Endodermal cell (in vitro differentiated cells): ENCODE data around the gene TIMM17A. TPM values are rescaled to one million over a fixed set of nuclear protein-coding genes. Genes with fewer than 3 reads are reported as not detected.

Experiments used
- DNase-seq: peaks from one replicate; pipeline ENCODE4 v3.0.0-alpha.2; 2017
- H3K27ac ChIP-seq: 2 replicates; pipeline ENCODE4 v1.5.1; 2013; ENCODE audit warnings: mild to moderate bottlenecking, low read depth, low read length, moderate library complexity
- H3K27me3 ChIP-seq: 2 replicates; pipeline ENCODE4 v1.6.1; 2013; ENCODE audit warnings: mild to moderate bottlenecking, low read length, moderate library complexity; ENCODE audit not compliant: insufficient read depth, control insufficient read depth, poor library complexity, severe bottlenecking
- H3K36me3 ChIP-seq: 2 replicates; pipeline ENCODE4 v1.7.0; 2013; ENCODE audit warnings: mild to moderate bottlenecking, low read length, moderate library complexity; ENCODE audit not compliant: control insufficient read depth, insufficient read depth
- H3K4me1 ChIP-seq: one replicate; pipeline ENCODE4 v1.7.0; 2013; ENCODE audit warnings: low read length; ENCODE audit not compliant: control insufficient read depth, insufficient read depth
- H3K4me3 ChIP-seq: 2 replicates; pipeline ENCODE4 v1.5.1; 2013; ENCODE audit warnings: mild to moderate bottlenecking, low read length, moderate library complexity
- H3K9ac ChIP-seq: 2 replicates; pipeline ENCODE4 v1.6.1; 2013; ENCODE audit warnings: mild to moderate bottlenecking, low read length, moderate library complexity; ENCODE audit not compliant: poor library complexity, severe bottlenecking; ENCODE audit errors: extremely low read depth
- H3K9me3 ChIP-seq: 2 replicates; pipeline ENCODE4 v1.6.1; 2013; ENCODE audit warnings: mild to moderate bottlenecking, low read length, moderate library complexity; ENCODE audit not compliant: control insufficient read depth
- H3K27ac Mint-ChIP-seq: 2 replicates; pipeline ENCODE4 v1.8.0; 2020; ENCODE audit warnings: mixed read lengths
- H3K27me3 Mint-ChIP-seq: 2 replicates; pipeline ENCODE4 v1.8.0; 2021; ENCODE audit warnings: mild to moderate bottlenecking, mixed read lengths; ENCODE audit not compliant: insufficient read depth
- H3K36me3 Mint-ChIP-seq: 2 replicates; pipeline ENCODE4 v1.8.0; 2020; ENCODE audit warnings: low read depth, mixed read lengths
- H3K4me1 Mint-ChIP-seq: 2 replicates; pipeline ENCODE4 v1.8.0; 2020; ENCODE audit warnings: mixed read lengths
- H3K4me3 Mint-ChIP-seq: 2 replicates; pipeline ENCODE4 v1.8.0; 2020; ENCODE audit warnings: mild to moderate bottlenecking, moderate library complexity, mixed read lengths
- H3K9me3 Mint-ChIP-seq: 2 replicates; pipeline ENCODE4 v1.8.0; 2020; ENCODE audit warnings: mild to moderate bottlenecking, mixed read lengths
- CTCF ChIP-seq: fragments of 200-600 bp; sonication (generic); conservative IDR thresholded peaks from 2 replicates; pipeline ENCODE4 v1.5.0; 2021; ENCODE audit warnings: antibody characterized with exemption, mild to moderate bottlenecking
- WGBS, 2 experiments: methylation state at CpG; one replicate each; pipeline versions ENCODE4 v1.1.5 to v1.1.7; 2013; ENCODE audit warnings: missing lambda C conversion rate in 2 of 2, mixed read lengths in 1 of 2; ENCODE audit not compliant: insufficient coverage in 1 of 2, insufficient read length in 1 of 2; 5-methylcytosine and 5-hydroxymethylcytosine counted together
- total RNA-seq, 2 donors: library from RNA; stranded (reverse); fragmentation: NEBNext Ultra II Directional in 1 of 2; extraction: Animal tissue kit (Norgen Biotek cat#: 25700) in 1 of 2; gene quantifications; 2 replicates in 1 of 2; 3 replicates in 1 of 2; pipeline ENCODE4 v1.2.1, GENCODE V29; 2021

The TIMM17A gene
- total RNA-seq, 2 donors from 2014 or later, result 41.7 to 47.4 TPM

GRCh38 chr1:201916649-201917249 lies 38.6 kb upstream of the TIMM17A start:
- DNase-seq, result no peak

GRCh38 chr1:201917362-201918033 lies 37.8 kb upstream of the TIMM17A start:
- Mint-ChIP-seq H3K27ac (no peak overlapping the region), H3K9me3 (no peaks in the 10 kb centered on the region), H3K4me3 (no peak overlapping the region), H3K27me3 (no peaks in the 10 kb centered on the region), H3K36me3 (no peaks in the 10 kb centered on the region), H3K4me1 (peaks cover 6% of the 10 kb centered on the region)
- no peak overlapping the region for H3K27ac ChIP-seq
- no peaks in the 10 kb centered on the region for H3K27me3 ChIP-seq
- H3K9me3 ChIP-seq, result no peaks in the 10 kb centered on the region
- TF ChIP-seq CTCF, result no peak
- H3K9ac ChIP-seq, result no peak overlapping the region
- no peak overlapping the region for H3K4me3 ChIP-seq
- H3K4me1 ChIP-seq, result no peaks in the 10 kb centered on the region
- 89 to 91% methylated on average over 6 to 7 of the region's 7 CpGs for WGBS, 2 experiments
- no peaks in the 10 kb centered on the region for H3K36me3 ChIP-seq
- DNase-seq, result no peak

More at GRCh38 chr1:201916649-201917249, 38.6 kb upstream of the TIMM17A start:
- Histone ChIP-seq H3K27ac (no peak overlapping the region), H3K36me3 (no peaks in the 10 kb centered on the region), H3K27me3 (no peaks in the 10 kb centered on the region), H3K9me3 (no peaks in the 10 kb centered on the region), H3K4me3 (no peak overlapping the region), H3K4me1 (no peaks in the 10 kb centered on the region), H3K9ac (no peak overlapping the region)
- H3K9me3 Mint-ChIP-seq, result no peaks in the 10 kb centered on the region
- H3K4me3 Mint-ChIP-seq, result no peak overlapping the region
- 90 to 91% methylated on average over 8 to 11 of the region's 11 CpGs for WGBS, 2 experiments
- H3K27ac Mint-ChIP-seq, result no peak overlapping the region
- no peak for TF ChIP-seq CTCF
- no peaks in the 10 kb centered on the region for H3K27me3 Mint-ChIP-seq
- H3K36me3 Mint-ChIP-seq, result no peaks in the 10 kb centered on the region
- H3K4me1 Mint-ChIP-seq, result peaks cover 12% of the 10 kb centered on the region

- Mint-ChIP-seq H3K4me1 (no peaks in the 10 kb centered on the region), H3K27me3 (no peaks in the 10 kb centered on the region), H3K4me3 (no peak overlapping the region), H3K9me3 (no peaks in the 10 kb centered on the region), H3K36me3 (no peaks in the 10 kb centered on the region), H3K27ac (no peak overlapping the region)
- no peaks in the 10 kb centered on the region for H3K27me3 ChIP-seq
- no peaks in the 10 kb centered on the region for H3K4me1 ChIP-seq
- WGBS, 2 experiments, result 90 to 96% methylated on average over 4 to 5 of the region's 5 CpGs
- no peak overlapping the region for H3K27ac ChIP-seq
- no peak overlapping the region for H3K4me3 ChIP-seq
- H3K9me3 ChIP-seq, result no peaks in the 10 kb centered on the region
- no peak for TF ChIP-seq CTCF
- DNase-seq, result no peak
- H3K36me3 ChIP-seq, result no peaks in the 10 kb centered on the region
- H3K9ac ChIP-seq, result no peak overlapping the region
Observed at GRCh38 chr1:201918343-201918742, 37.0 kb upstream of the TIMM17A start.
